Endodermal cell (in vitro differentiated cells): ENCODE measurements around the gene PTPRU. TPM values are rescaled to one million over a fixed set of nuclear protein-coding genes. Genes with fewer than 3 reads are reported as not detected.

Experiments used
- DNase-seq: peaks from one replicate; pipeline ENCODE4 v3.0.0-alpha.2; 2017
- H3K27ac ChIP-seq: 2 replicates; pipeline ENCODE4 v1.5.1; 2013; ENCODE audit warnings: mild to moderate bottlenecking, low read depth, low read length, moderate library complexity
- H3K27me3 ChIP-seq: 2 replicates; pipeline ENCODE4 v1.6.1; 2013; ENCODE audit warnings: mild to moderate bottlenecking, low read length, moderate library complexity; ENCODE audit not compliant: insufficient read depth, control insufficient read depth, poor library complexity, severe bottlenecking
- H3K36me3 ChIP-seq: 2 replicates; pipeline ENCODE4 v1.7.0; 2013; ENCODE audit warnings: mild to moderate bottlenecking, low read length, moderate library complexity; ENCODE audit not compliant: control insufficient read depth, insufficient read depth
- H3K4me1 ChIP-seq: one replicate; pipeline ENCODE4 v1.7.0; 2013; ENCODE audit warnings: low read length; ENCODE audit not compliant: control insufficient read depth, insufficient read depth
- H3K4me3 ChIP-seq: 2 replicates; pipeline ENCODE4 v1.5.1; 2013; ENCODE audit warnings: mild to moderate bottlenecking, low read length, moderate library complexity
- H3K9ac ChIP-seq: 2 replicates; pipeline ENCODE4 v1.6.1; 2013; ENCODE audit warnings: mild to moderate bottlenecking, low read length, moderate library complexity; ENCODE audit not compliant: poor library complexity, severe bottlenecking; ENCODE audit errors: extremely low read depth
- H3K9me3 ChIP-seq: 2 replicates; pipeline ENCODE4 v1.6.1; 2013; ENCODE audit warnings: mild to moderate bottlenecking, low read length, moderate library complexity; ENCODE audit not compliant: control insufficient read depth
- H3K27ac Mint-ChIP-seq: 2 replicates; pipeline ENCODE4 v1.8.0; 2020; ENCODE audit warnings: mixed read lengths
- H3K27me3 Mint-ChIP-seq: 2 replicates; pipeline ENCODE4 v1.8.0; 2021; ENCODE audit warnings: mild to moderate bottlenecking, mixed read lengths; ENCODE audit not compliant: insufficient read depth
- H3K36me3 Mint-ChIP-seq: 2 replicates; pipeline ENCODE4 v1.8.0; 2020; ENCODE audit warnings: low read depth, mixed read lengths
- H3K4me1 Mint-ChIP-seq: 2 replicates; pipeline ENCODE4 v1.8.0; 2020; ENCODE audit warnings: mixed read lengths
- H3K4me3 Mint-ChIP-seq: 2 replicates; pipeline ENCODE4 v1.8.0; 2020; ENCODE audit warnings: mild to moderate bottlenecking, moderate library complexity, mixed read lengths
- H3K9me3 Mint-ChIP-seq: 2 replicates; pipeline ENCODE4 v1.8.0; 2020; ENCODE audit warnings: mild to moderate bottlenecking, mixed read lengths
- WGBS, 2 experiments: methylation state at CpG; one replicate each; pipeline versions ENCODE4 v1.1.5 to v1.1.7; 2013; ENCODE audit warnings: missing lambda C conversion rate in 2 of 2, mixed read lengths in 1 of 2; ENCODE audit not compliant: insufficient coverage in 1 of 2, insufficient read length in 1 of 2; 5-methylcytosine and 5-hydroxymethylcytosine counted together
- total RNA-seq, 2 donors: library from RNA; stranded (reverse); fragmentation: NEBNext Ultra II Directional in 1 of 2; extraction: Animal tissue kit (Norgen Biotek cat#: 25700) in 1 of 2; gene quantifications; 2 replicates in 1 of 2; 3 replicates in 1 of 2; pipeline ENCODE4 v1.2.1, GENCODE V29; 2021
- TF ChIP-seq, protein P1 (sequence below): fragments of 200-600 bp; sonication (generic); conservative IDR thresholded peaks from 2 replicates; pipeline ENCODE4 v1.5.0; 2021; ENCODE audit warnings: antibody characterized with exemption, mild to moderate bottlenecking

The PTPRU gene
- total RNA-seq, 2 donors from 2014 or later = 49.8 to 73.1 TPM

GRCh38 chr1:29223521-29223920 is 12.8 kb upstream of the PTPRU start:
- Histone ChIP-seq H3K9me3 (no peaks in the 10 kb centered on the region), H3K4me1 (no peaks in the 10 kb centered on the region), H3K27me3 (no peaks in the 10 kb centered on the region), H3K36me3 (peaks cover 6% of the 10 kb centered on the region), H3K27ac (no peak overlapping the region), H3K9ac (no peak overlapping the region), H3K4me3 (no peak overlapping the region)
- Mint-ChIP-seq H3K9me3 (no peaks in the 10 kb centered on the region), H3K4me3 (no peak overlapping the region), H3K27ac (peak overlapping the region; percentile 39), H3K4me1 (peaks cover 8% of the 10 kb centered on the region), H3K27me3 (no peaks in the 10 kb centered on the region), H3K36me3 (peaks cover 14% of the 10 kb centered on the region)
- TF ChIP-seq, protein P1, sequence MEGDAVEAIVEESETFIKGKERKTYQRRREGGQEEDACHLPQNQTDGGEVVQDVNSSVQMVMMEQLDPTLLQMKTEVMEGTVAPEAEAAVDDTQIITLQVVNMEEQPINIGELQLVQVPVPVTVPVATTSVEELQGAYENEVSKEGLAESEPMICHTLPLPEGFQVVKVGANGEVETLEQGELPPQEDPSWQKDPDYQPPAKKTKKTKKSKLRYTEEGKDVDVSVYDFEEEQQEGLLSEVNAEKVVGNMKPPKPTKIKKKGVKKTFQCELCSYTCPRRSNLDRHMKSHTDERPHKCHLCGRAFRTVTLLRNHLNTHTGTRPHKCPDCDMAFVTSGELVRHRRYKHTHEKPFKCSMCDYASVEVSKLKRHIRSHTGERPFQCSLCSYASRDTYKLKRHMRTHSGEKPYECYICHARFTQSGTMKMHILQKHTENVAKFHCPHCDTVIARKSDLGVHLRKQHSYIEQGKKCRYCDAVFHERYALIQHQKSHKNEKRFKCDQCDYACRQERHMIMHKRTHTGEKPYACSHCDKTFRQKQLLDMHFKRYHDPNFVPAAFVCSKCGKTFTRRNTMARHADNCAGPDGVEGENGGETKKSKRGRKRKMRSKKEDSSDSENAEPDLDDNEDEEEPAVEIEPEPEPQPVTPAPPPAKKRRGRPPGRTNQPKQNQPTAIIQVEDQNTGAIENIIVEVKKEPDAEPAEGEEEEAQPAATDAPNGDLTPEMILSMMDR = no peak
- 94% methylated on average over 5 to 6 of the region's 6 CpGs for WGBS, 2 experiments
- DNase-seq = no peak

GRCh38 chr1:29224356-29224837 is 11.9 kb upstream of the PTPRU start:
- TF ChIP-seq, protein P1 = no peak
- H3K9me3 ChIP-seq = no peaks in the 10 kb centered on the region
- DNase-seq = no peak
- Mint-ChIP-seq H3K9me3 (no peaks in the 10 kb centered on the region), H3K27ac (no peak overlapping the region), H3K4me1 (peaks cover under 1% of the 10 kb centered on the region), H3K4me3 (no peak overlapping the region), H3K27me3 (no peaks in the 10 kb centered on the region), H3K36me3 (peaks cover 14% of the 10 kb centered on the region)
- no peaks in the 10 kb centered on the region for H3K4me1 ChIP-seq
- no peak overlapping the region for H3K27ac ChIP-seq
- no peaks in the 10 kb centered on the region for H3K27me3 ChIP-seq
- no peak overlapping the region for H3K4me3 ChIP-seq
- peaks cover 6% of the 10 kb centered on the region for H3K36me3 ChIP-seq
- WGBS, 2 experiments = 84 to 100% methylated on average over 4 of the region's 5 CpGs
- no peak overlapping the region for H3K9ac ChIP-seq

DNA sequence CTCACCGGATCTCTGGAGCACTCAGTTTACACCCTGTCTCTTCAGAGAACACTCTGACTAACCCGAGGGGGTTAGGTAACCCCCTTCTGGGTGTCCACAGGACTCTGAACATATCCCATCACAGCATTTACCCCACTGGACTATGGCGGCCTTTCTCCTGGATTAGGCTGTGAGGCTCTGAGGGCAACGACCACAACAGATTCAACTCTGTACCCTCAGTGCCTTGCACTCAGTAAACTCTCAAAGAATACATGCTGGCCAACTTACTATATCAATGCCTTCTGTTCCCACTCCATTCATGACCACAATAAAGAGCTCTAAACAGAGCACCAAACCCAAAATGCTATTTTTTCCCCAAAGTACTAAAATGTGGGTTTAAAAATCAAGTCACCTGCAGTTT is 11.0 kb upstream of the PTPRU start:
- H3K4me3 Mint-ChIP-seq = no peak overlapping the region
- no peaks in the 10 kb centered on the region for H3K27me3 ChIP-seq
- no peaks in the 10 kb centered on the region for H3K4me1 ChIP-seq
- no peaks in the 10 kb centered on the region for H3K9me3 Mint-ChIP-seq
- no peak for DNase-seq
- TF ChIP-seq, protein P1 = no peak
- H3K4me1 Mint-ChIP-seq = peaks cover 10% of the 10 kb centered on the region
- no peak overlapping the region for H3K4me3 ChIP-seq
- H3K36me3 ChIP-seq = peaks cover 4% of the 10 kb centered on the region
- H3K9me3 ChIP-seq = no peaks in the 10 kb centered on the region
- 90 to 96% methylated on average over 3 to 4 of the region's 4 CpGs for WGBS, 2 experiments
- no peak overlapping the region for H3K27ac Mint-ChIP-seq
- H3K36me3 Mint-ChIP-seq = peaks cover 11% of the 10 kb centered on the region
- no peak overlapping the region for H3K27ac ChIP-seq
- no peaks in the 10 kb centered on the region for H3K27me3 Mint-ChIP-seq
- H3K9ac ChIP-seq = no peak overlapping the region
